IMR-90 (cell line): Measurements from ENCODE around the gene NAV2. TPM values are rescaled to one million over a fixed set of nuclear protein-coding genes. Genes with fewer than 3 reads are reported as not detected.

ENCODE experiments used
- ATAC-seq: fragments of 200-7000 bp; cut with Tn5 transposase; 2 replicates; pipeline ENCODE4 v1.9.1; 2020; ENCODE audit warnings: low read depth, mild to moderate bottlenecking, moderate library complexity
- BruUV-seq: library from RNA; stranded (reverse); fragments of 400-500 nt; replicated peaks from 2 replicates; lab custom pipeline; 2021; lab: Mats Ljungman, UMichigan
- CTCF ChIA-PET: fragments of 300-600 bp; formaldehyde crosslinking; extraction: SDS; loops from one replicate; lab custom pipeline; 2021; ENCODE audit warnings: antibody characterized with exemption; lab: Yijun Ruan, JAX
- POLR2A ChIA-PET: fragments of 300-600 bp; sonication (Branson Sonifier 250); formaldehyde crosslinking; loops from one replicate; lab custom pipeline; 2022; ENCODE audit warnings: antibody characterized with exemption; ENCODE audit not compliant: unreplicated experiment; lab: Charles Lee
- DNase-seq: peaks from one replicate; pipeline ENCODE4 v3.0.0; 2013
- H2AFZ ChIP-seq: replicated peaks from 2 replicates; pipeline ENCODE3; 2013; ENCODE audit warnings: low read length, mild to moderate bottlenecking; ENCODE audit not compliant: poor library complexity
- H2AK5ac ChIP-seq: 2 replicates; pipeline ENCODE4 v1.6.1; 2013; ENCODE audit warnings: low read depth, low read length, inconsistent platforms
- H2AK9ac ChIP-seq: replicated peaks from 2 replicates; pipeline ENCODE3; 2013; ENCODE audit warnings: mild to moderate bottlenecking, low read depth, low read length, moderate library complexity; ENCODE audit not compliant: poor library complexity
- H2BK120ac ChIP-seq: 2 replicates; pipeline ENCODE4 v1.6.1; 2013; ENCODE audit warnings: low read depth, low read length, inconsistent platforms
- H2BK15ac ChIP-seq: 3 replicates; pipeline ENCODE4 v1.6.1; 2013; ENCODE audit warnings: low read depth, low read length, inconsistent platforms
- H2BK20ac ChIP-seq: 2 replicates; pipeline ENCODE4 v1.6.1; 2013; ENCODE audit warnings: low read depth, mild to moderate bottlenecking, inconsistent platforms, low read length, moderate library complexity
- H2BK5ac ChIP-seq: 2 replicates; pipeline ENCODE4 v1.6.1; 2013; ENCODE audit warnings: mild to moderate bottlenecking, low read depth, low read length, inconsistent platforms; ENCODE audit not compliant: poor library complexity, severe bottlenecking
- H3K14ac ChIP-seq: replicated peaks from 2 replicates; pipeline ENCODE4 v1.6.1; 2013; ENCODE audit warnings: low read depth, low read length, inconsistent platforms
- H3K18ac ChIP-seq: 2 replicates; pipeline ENCODE4 v1.6.1; 2013; ENCODE audit warnings: low read depth, low read length, control low read depth
- H3K23ac ChIP-seq: 2 replicates; pipeline ENCODE4 v1.6.1; 2013; ENCODE audit warnings: low read depth, low read length, inconsistent platforms
- H3K27ac ChIP-seq: 2 replicates; pipeline ENCODE4 v1.5.1; 2013; ENCODE audit warnings: mild to moderate bottlenecking, control low read depth, low read length; ENCODE audit not compliant: insufficient read depth
- H3K27me3 ChIP-seq: 2 replicates; pipeline ENCODE4 v1.6.1; 2013; ENCODE audit warnings: low read length; ENCODE audit not compliant: control insufficient read depth, insufficient read depth
- H3K36me3 ChIP-seq: 2 replicates; pipeline ENCODE4 v1.6.1; 2013; ENCODE audit warnings: low read length, mixed read lengths; ENCODE audit not compliant: control insufficient read depth, insufficient read depth
- H3K4ac ChIP-seq: 2 replicates; pipeline ENCODE4 v1.6.1; 2013; ENCODE audit warnings: low read depth, low read length, inconsistent platforms
- H3K4me1 ChIP-seq: 2 replicates; pipeline ENCODE4 v1.6.1; 2013; ENCODE audit warnings: low read length, mixed read lengths; ENCODE audit not compliant: control insufficient read depth, insufficient read depth
- H3K4me2 ChIP-seq: 2 replicates; pipeline ENCODE4 v1.6.1; 2013; ENCODE audit warnings: low read depth, mild to moderate bottlenecking, control low read depth, low read length, moderate library complexity
- H3K4me3 ChIP-seq: 2 replicates; pipeline ENCODE4 v1.5.1; 2013; ENCODE audit warnings: low read depth, mild to moderate bottlenecking, control low read depth, low read length, moderate library complexity; ENCODE audit not compliant: insufficient read depth
- H3K56ac ChIP-seq: 2 replicates; pipeline ENCODE4 v1.6.1; 2013; ENCODE audit warnings: low read length, inconsistent platforms; ENCODE audit not compliant: insufficient read depth; ENCODE audit errors: extremely low read depth
- H3K79me1 ChIP-seq, 2 experiments: 2 replicates each; pipeline ENCODE4 v1.6.1; 2013; ENCODE audit warnings: low read length in 2 of 2, inconsistent platforms in 1 of 2, low read depth in 1 of 2
- H3K9ac ChIP-seq: 2 replicates; pipeline ENCODE4 v1.6.1; 2013; ENCODE audit warnings: low read depth, low read length, control low read depth
- H3K9me1 ChIP-seq: 2 replicates; pipeline ENCODE4 v1.6.1; 2013; ENCODE audit warnings: low read length, inconsistent platforms; ENCODE audit not compliant: insufficient read depth
- H3K9me3 ChIP-seq: 2 replicates; pipeline ENCODE4 v1.6.1; 2013; ENCODE audit warnings: low read length; ENCODE audit not compliant: control insufficient read depth, insufficient read depth
- H4K20me1 ChIP-seq: 2 replicates; pipeline ENCODE4 v1.6.1; 2013; ENCODE audit warnings: low read length, inconsistent platforms; ENCODE audit not compliant: insufficient read depth
- H4K5ac ChIP-seq: 2 replicates; pipeline ENCODE4 v1.6.1; 2013; ENCODE audit warnings: mild to moderate bottlenecking, low read depth, low read length, control low read depth
- H4K8ac ChIP-seq, 2 experiments: 2 replicates each; pipeline ENCODE4 v1.6.1; 2013; ENCODE audit warnings: low read depth in 2 of 2, low read length in 2 of 2, control low read depth in 1 of 2, inconsistent platforms in 1 of 2
- H4K91ac ChIP-seq: 2 replicates; pipeline ENCODE4 v1.6.1; 2013; ENCODE audit warnings: low read depth, low read length, inconsistent platforms; ENCODE audit not compliant: insufficient read depth
- BHLHE40 ChIP-seq: fragments of 150-350 bp; IDR thresholded peaks from 2 replicates; pipeline ENCODE4 v1.6.1; 2016; ENCODE audit warnings: mild to moderate bottlenecking, low read depth, low read length
- CEBPB ChIP-seq: IDR thresholded peaks from 2 replicates; pipeline ENCODE4 v1.6.1; 2012; ENCODE audit warnings: low read depth, low read length, improper control_type of control experiment
- CHD1 ChIP-seq: IDR thresholded peaks from 2 replicates; pipeline ENCODE4 v1.6.1; 2012; ENCODE audit warnings: low read depth, low read length, improper control_type of control experiment
- CTCF ChIP-seq: conservative IDR thresholded peaks from 2 replicates; pipeline ENCODE4 v1.5.1; 2012; ENCODE audit warnings: mild to moderate bottlenecking, low read depth, low read length, improper control_type of control experiment
- FOS ChIP-seq: fragments of 150-350 bp; IDR thresholded peaks from 2 replicates; pipeline ENCODE4 v1.6.1; 2016; ENCODE audit warnings: low read depth, low read length
- MAFK ChIP-seq: IDR thresholded peaks from 2 replicates; pipeline ENCODE4 v1.6.1; 2012; ENCODE audit warnings: low read depth, low read length, improper control_type of control experiment
- MAZ ChIP-seq: IDR thresholded peaks from 2 replicates; pipeline ENCODE4 v1.6.1; 2012; ENCODE audit warnings: low read depth, mild to moderate bottlenecking, low read length, improper control_type of control experiment, moderate library complexity, borderline replicate concordance
- MXI1 ChIP-seq: IDR thresholded peaks from 2 replicates; pipeline ENCODE4 v1.6.1; 2012; ENCODE audit warnings: low read depth, mild to moderate bottlenecking, low read length, moderate library complexity, borderline replicate concordance
- NFE2L2 ChIP-seq: fragments of 150-350 bp; IDR thresholded peaks from 2 replicates; pipeline ENCODE4 v1.6.1; 2016; ENCODE audit warnings: low read depth, mild to moderate bottlenecking, low read length
- POLR2A ChIP-seq: IDR thresholded peaks from 2 replicates; pipeline ENCODE4 v1.6.1; 2012; ENCODE audit warnings: mild to moderate bottlenecking, low read depth, low read length
- RAD21 ChIP-seq: IDR thresholded peaks from 2 replicates; pipeline ENCODE4 v1.6.1; 2012; ENCODE audit warnings: low read length, improper control_type of control experiment
- RCOR1 ChIP-seq: IDR thresholded peaks from 2 replicates; pipeline ENCODE4 v1.6.1; 2012; ENCODE audit warnings: mild to moderate bottlenecking, low read length, improper control_type of control experiment; ENCODE audit not compliant: insufficient replicate concordance
- RFX5 ChIP-seq: IDR thresholded peaks from 2 replicates; pipeline ENCODE4 v1.8.0; 2012; ENCODE audit warnings: low read depth, mild to moderate bottlenecking, low read length, moderate library complexity
- SMC3 ChIP-seq: fragments of 150-350 bp; IDR thresholded peaks from 2 replicates; pipeline ENCODE4 v1.6.1; 2016; ENCODE audit warnings: low read depth, mild to moderate bottlenecking, antibody characterized with exemption, low read length, moderate library complexity
- WGBS, 2 experiments: methylation state at CpG; one replicate each; pipeline versions ENCODE4 v1.1.5 to v1.1.7; 2013; ENCODE audit warnings: missing lambda C conversion rate in 2 of 2; ENCODE audit not compliant: insufficient read length in 1 of 2; ENCODE audit errors: extremely low coverage in 2 of 2; 5-methylcytosine and 5-hydroxymethylcytosine counted together
- dilution Hi-C: fragments of 300-500 bp; cut with HindIII; formaldehyde crosslinking; loops from one replicate; pipeline ENCODE4 v1.14.3; 2018; ENCODE audit warnings: low sequenced_read_pairs; ENCODE audit not compliant: unreplicated experiment
- in situ Hi-C: fragments of 300-500 bp; cut with MboI; formaldehyde crosslinking; loops from 3 replicates; pipeline ENCODE4 v1.14.3; 2019; ENCODE audit warnings: low sequenced_read_pairs, inconsistent platforms, mixed read lengths
- intact Hi-C: fragments of 100-400 bp; cut with micrococcal nuclease; formaldehyde crosslinking; loops from 2 replicates; pipeline ENCODE4 v1.10.0; 2022
- polyA plus RNA-seq, 3 experiments: library from polyadenylated mRNA; depleted of rRNA; stranded (reverse); fragments of >200 nt; gene quantifications; 2 replicates each; pipeline ENCODE4 v1.2.3, GENCODE V29; 2012; ENCODE audit warnings: low replicate concordance in 1 of 3
- total RNA-seq: library from RNA; depleted of rRNA; stranded (reverse); fragments of >200 nt; gene quantifications from 2 replicates; pipeline ENCODE4 v1.2.3, GENCODE V29; 2012
- TF ChIP-seq, protein P1 (sequence below): fragments of 150-350 bp; IDR thresholded peaks from 2 replicates; pipeline ENCODE4 v1.6.1; 2016; ENCODE audit warnings: low read depth, mild to moderate bottlenecking, low read length, moderate library complexity, borderline replicate concordance
- TF ChIP-seq, protein P2 (sequence below): fragments of 150-350 bp; IDR thresholded peaks from 2 replicates; pipeline ENCODE4 v1.6.1; 2017; ENCODE audit warnings: mild to moderate bottlenecking, antibody characterized with exemption, low read length, low read depth

The NAV2 gene
- total and polyA plus RNA-seq, 2 of the 4 experiments (the other 2 are of a cell fraction), result 4.5 to 12.6 TPM

GRCh38 chr11:19729141-19729540 is 16.5 kb downstream of the NAV2 start:
- in situ Hi-C loops, result no loop called here
- H3K4me2 ChIP-seq, result no peak overlapping the region
- no peak overlapping the region for H3K4me3 ChIP-seq
- H2AK5ac ChIP-seq, result no peak overlapping the region
- ChIA-PET CTCF (no interaction called here), POLR2A (no interaction called here)
- H4K8ac ChIP-seq, result no peak overlapping the region
- no peak overlapping the region for H2BK20ac ChIP-seq
- no peak overlapping the region for H3K23ac ChIP-seq
- WGBS, 2 experiments, result 100% methylated on average over 1 of the region's 2 CpGs; no CpG with 5 or more reads in 1 of the 2 experiments
- H3K9me3 ChIP-seq, result no peaks in the 10 kb centered on the region
- ATAC-seq, result no peak
- no peak overlapping the region for H2BK15ac ChIP-seq
- no peak overlapping the region for H2AFZ ChIP-seq
- no peak overlapping the region for H3K14ac ChIP-seq
- no peak overlapping the region for H3K9ac ChIP-seq
- no peak overlapping the region for H4K91ac ChIP-seq
- peaks cover 76 to 78% of the 10 kb centered on the region in 2 experiments for H3K79me1 ChIP-seq
- intact Hi-C loops, result no loop called here
- H3K9me1 ChIP-seq, result peaks cover 23% of the 10 kb centered on the region
- no peak overlapping the region for H3K4ac ChIP-seq
- no peak overlapping the region for H2BK5ac ChIP-seq
- DNase-seq, result no peak
- peaks cover 3% of the 10 kb centered on the region; the same call in 1 of the 2 replicates for H3K36me3 ChIP-seq
- TF ChIP-seq MAZ (no peak), SMC3 (no peak), FOS (no peak), POLR2A (no peak), MAFK (no peak), MXI1 (no peak), CTCF (no peak), RAD21 (no peak), BHLHE40 (no peak), CHD1 (no peak), CEBPB (no peak), RFX5 (no peak), RCOR1 (no peak), NFE2L2 (no peak)
- TF ChIP-seq, protein P1, sequence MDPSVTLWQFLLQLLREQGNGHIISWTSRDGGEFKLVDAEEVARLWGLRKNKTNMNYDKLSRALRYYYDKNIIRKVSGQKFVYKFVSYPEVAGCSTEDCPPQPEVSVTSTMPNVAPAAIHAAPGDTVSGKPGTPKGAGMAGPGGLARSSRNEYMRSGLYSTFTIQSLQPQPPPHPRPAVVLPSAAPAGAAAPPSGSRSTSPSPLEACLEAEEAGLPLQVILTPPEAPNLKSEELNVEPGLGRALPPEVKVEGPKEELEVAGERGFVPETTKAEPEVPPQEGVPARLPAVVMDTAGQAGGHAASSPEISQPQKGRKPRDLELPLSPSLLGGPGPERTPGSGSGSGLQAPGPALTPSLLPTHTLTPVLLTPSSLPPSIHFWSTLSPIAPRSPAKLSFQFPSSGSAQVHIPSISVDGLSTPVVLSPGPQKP, result no peak
- TF ChIP-seq, protein P2, sequence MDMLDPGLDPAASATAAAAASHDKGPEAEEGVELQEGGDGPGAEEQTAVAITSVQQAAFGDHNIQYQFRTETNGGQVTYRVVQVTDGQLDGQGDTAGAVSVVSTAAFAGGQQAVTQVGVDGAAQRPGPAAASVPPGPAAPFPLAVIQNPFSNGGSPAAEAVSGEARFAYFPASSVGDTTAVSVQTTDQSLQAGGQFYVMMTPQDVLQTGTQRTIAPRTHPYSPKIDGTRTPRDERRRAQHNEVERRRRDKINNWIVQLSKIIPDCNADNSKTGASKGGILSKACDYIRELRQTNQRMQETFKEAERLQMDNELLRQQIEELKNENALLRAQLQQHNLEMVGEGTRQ, result no peak
- H3K18ac ChIP-seq, result no peak overlapping the region
- no peak overlapping the region for H2AK9ac ChIP-seq
- no peak overlapping the region for H3K27ac ChIP-seq
- H4K5ac ChIP-seq, result no peak overlapping the region
- H3K4me1 ChIP-seq, result peaks cover 6% of the 10 kb centered on the region; the same call in 1 of the 2 replicates
- H3K27me3 ChIP-seq, result no peaks in the 10 kb centered on the region
- no peak overlapping the region for H2BK120ac ChIP-seq
- H4K20me1 ChIP-seq, result peaks cover 16% of the 10 kb centered on the region
- dilution Hi-C loops, result no loop called here
- BruUV-seq, result no TSS peak
- H3K56ac ChIP-seq, result no peak overlapping the region
